HL-60 (cell line): ENCODE measurements around the gene PUM1.

ENCODE experiments used
- REST ChIP-seq: IDR thresholded peaks from 2 replicates; pipeline ENCODE4 v1.6.1; 2012; ENCODE audit warnings: low read depth; ENCODE audit not compliant: insufficient replicate concordance
- SPI1 ChIP-seq: IDR thresholded peaks from 2 replicates; pipeline ENCODE4 v1.6.1; 2012; ENCODE audit warnings: low read depth, mild to moderate bottlenecking, borderline replicate concordance
- TF ChIP-seq, protein P1 (sequence below): IDR thresholded peaks from one replicate; pipeline ENCODE4 v1.5.1; 2011; ENCODE audit warnings: low read length, control low read depth, inconsistent platforms; ENCODE audit not compliant: insufficient read depth

DNA sequence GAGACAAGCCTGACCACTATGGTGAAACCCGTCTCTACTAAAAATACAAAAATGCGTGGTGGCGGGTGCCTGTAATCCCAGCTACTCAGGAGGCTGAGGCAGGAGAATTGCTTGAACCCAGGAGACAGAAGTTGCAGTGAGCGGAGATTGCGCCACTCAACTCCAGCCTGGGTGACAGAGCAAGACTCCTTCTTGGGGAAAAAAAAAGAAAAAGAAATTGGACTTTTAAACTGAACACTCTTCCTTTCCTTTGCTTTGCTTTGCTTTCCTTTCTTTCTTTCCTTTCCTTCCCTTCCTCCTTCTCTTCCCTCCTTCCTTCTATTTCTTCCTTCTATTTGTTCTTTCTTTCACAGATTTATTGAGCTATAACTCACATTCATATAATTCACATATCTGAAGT, 43.3 kb upstream of the PUM1 start:
- TF ChIP-seq, protein P1, sequence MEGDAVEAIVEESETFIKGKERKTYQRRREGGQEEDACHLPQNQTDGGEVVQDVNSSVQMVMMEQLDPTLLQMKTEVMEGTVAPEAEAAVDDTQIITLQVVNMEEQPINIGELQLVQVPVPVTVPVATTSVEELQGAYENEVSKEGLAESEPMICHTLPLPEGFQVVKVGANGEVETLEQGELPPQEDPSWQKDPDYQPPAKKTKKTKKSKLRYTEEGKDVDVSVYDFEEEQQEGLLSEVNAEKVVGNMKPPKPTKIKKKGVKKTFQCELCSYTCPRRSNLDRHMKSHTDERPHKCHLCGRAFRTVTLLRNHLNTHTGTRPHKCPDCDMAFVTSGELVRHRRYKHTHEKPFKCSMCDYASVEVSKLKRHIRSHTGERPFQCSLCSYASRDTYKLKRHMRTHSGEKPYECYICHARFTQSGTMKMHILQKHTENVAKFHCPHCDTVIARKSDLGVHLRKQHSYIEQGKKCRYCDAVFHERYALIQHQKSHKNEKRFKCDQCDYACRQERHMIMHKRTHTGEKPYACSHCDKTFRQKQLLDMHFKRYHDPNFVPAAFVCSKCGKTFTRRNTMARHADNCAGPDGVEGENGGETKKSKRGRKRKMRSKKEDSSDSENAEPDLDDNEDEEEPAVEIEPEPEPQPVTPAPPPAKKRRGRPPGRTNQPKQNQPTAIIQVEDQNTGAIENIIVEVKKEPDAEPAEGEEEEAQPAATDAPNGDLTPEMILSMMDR = no peak
- no peak for TF ChIP-seq REST
- TF ChIP-seq SPI1 = no peak
